Transverse colon (tissue), 4 donors: ENCODE data around the gene RPRD1B.

Source experiments
- CTCF ChIP-seq, 5 experiments: fragments of 200-600 bp in 3 of 5; fragments of 450-650 bp in 2 of 5; sonication (generic) in 3 of 5; IDR thresholded peaks; 1 replicate in 2 of 5; 2 replicates in 3 of 5; pipeline ENCODE4 v1.5.1; 2016 to 2017; ENCODE audit warnings: antibody characterized with exemption in 5 of 5, inconsistent platforms in 3 of 5, mild to moderate bottlenecking in 2 of 5, moderate library complexity in 1 of 5
- EP300 ChIP-seq: sonication (generic); formaldehyde crosslinking; IDR thresholded peaks from one replicate; pipeline ENCODE4 v1.6.1; 2017; ENCODE audit warnings: antibody characterized with exemption, low read depth
- POLR2A ChIP-seq: fragments of 450-650 bp; IDR thresholded peaks from one replicate; pipeline ENCODE4 v1.6.1; 2016; ENCODE audit warnings: antibody characterized with exemption, mild to moderate bottlenecking, moderate library complexity
- POLR2AphosphoS5 ChIP-seq, 3 donors: sonication (generic); formaldehyde crosslinking; IDR thresholded peaks; one replicate each; pipeline ENCODE4 v1.6.1; 2016; ENCODE audit warnings: antibody characterized with exemption in 3 of 3

- TF ChIP-seq POLR2A (no peak), CTCF (IDR thresholded peaks at IDR 0.05) (no peak), POLR2AphosphoS5 (IDR thresholded peaks at IDR 0.05) (no peak), EP300 (no peak)
Observed at GRCh38 chr20:38131588-38132121, 98.1 kb downstream of the RPRD1B start.
